Activated naive CD4-positive, alpha-beta T cell treated with anti-CD3 and anti-CD28 coated beads for 36 hours (primary cell): ENCODE data around the gene ANTXRL. TPM values are rescaled to one million over a fixed set of nuclear protein-coding genes. Genes with fewer than 3 reads are reported as not detected.
"Not testable (repeated sequence)": the region's sequence is repeated elsewhere in the genome, so short reads cannot be mapped to it uniquely, and the experiment has no call there.

Experiments used
- CTCF ChIA-PET: fragments of 350-600 bp; sonication (Branson Sonifier 250); formaldehyde crosslinking; loops from one replicate; lab custom pipeline; 2021; ENCODE audit warnings: antibody characterized with exemption; lab: Charles Lee
- DNase-seq: peaks from one replicate; pipeline ENCODE4 v3.0.0-alpha.2; 2020
- H3K27ac Mint-ChIP-seq: one replicate; pipeline ENCODE4 v1.8.0; 2021; ENCODE audit warnings: mild to moderate bottlenecking, mixed read lengths
- H3K27me3 Mint-ChIP-seq: one replicate; pipeline ENCODE4 v1.8.0; 2021; ENCODE audit warnings: low read depth, mixed read lengths
- H3K36me3 Mint-ChIP-seq: one replicate; pipeline ENCODE4 v1.8.0; 2021; ENCODE audit warnings: low read depth, mixed read lengths
- H3K4me1 Mint-ChIP-seq: one replicate; pipeline ENCODE4 v1.8.0; 2021; ENCODE audit warnings: low read depth, mixed read lengths
- H3K4me3 Mint-ChIP-seq: one replicate; pipeline ENCODE4 v1.8.0; 2021; ENCODE audit warnings: mild to moderate bottlenecking, moderate library complexity, mixed read lengths
- H3K9me3 Mint-ChIP-seq: one replicate; pipeline ENCODE4 v1.8.0; 2021; ENCODE audit warnings: mixed read lengths
- intact Hi-C: fragments of 100-400 bp; cut with micrococcal nuclease; formaldehyde crosslinking; loops from one replicate; pipeline ENCODE4 v1.15.1; 2023
- total RNA-seq, 2 experiments: library from RNA; stranded (reverse); gene quantifications; one replicate each; pipeline ENCODE4 v1.2.3, GENCODE V29; 2021

ANTXRL gene
- total RNA-seq, 2 experiments from 2014 or later: not detected

DNA sequence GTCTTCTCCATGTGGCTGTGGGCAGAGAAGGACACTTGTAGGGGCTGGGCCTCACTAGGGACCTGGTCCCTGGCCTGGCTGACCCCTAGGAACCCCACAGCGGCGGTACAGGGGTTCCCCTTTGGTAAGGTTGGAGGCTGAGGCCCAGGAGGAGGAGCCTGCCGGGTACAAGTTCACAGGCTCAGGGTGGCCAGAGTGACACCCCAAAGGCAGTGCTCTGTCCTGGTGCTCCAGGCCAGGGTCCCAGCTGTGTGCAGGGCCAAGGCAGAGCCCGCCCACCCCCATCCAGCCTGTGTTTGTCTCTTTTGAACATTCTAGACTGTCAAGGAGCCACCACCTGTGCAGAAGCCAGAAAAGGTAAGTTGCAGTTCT is 23.3 kb downstream of the ANTXRL start:
- intact Hi-C loops: no loop called here
- Mint-ChIP-seq H3K9me3 (no peaks in the 10 kb centered on the region), H3K27ac (no peak overlapping the region), H3K4me3 (no peak overlapping the region), H3K4me1 (no peaks in the 10 kb centered on the region), H3K27me3 (no peaks in the 10 kb centered on the region), H3K36me3 (no peaks in the 10 kb centered on the region)
- CTCF ChIA-PET: no interaction called here
- no peak for DNase-seq

DNA sequence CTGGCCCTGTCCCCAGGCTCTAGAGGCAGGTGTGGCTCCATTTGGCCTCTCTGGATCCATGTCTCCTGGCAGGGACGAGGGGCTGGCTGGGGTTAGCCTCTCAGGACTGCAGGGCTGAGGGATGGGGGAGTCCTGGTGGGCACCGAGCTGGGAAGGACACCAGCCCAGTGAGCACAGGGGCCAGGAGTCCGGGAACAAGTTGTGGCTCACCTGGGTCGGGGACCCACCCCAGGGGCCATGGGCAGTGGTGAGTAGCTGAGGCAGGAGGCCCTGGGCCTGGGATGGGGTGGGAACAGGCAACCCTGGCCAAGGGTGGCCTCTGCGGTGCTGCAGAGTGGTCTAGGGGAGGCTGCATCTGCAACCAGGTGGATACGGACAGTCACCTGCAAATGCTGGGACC is 24.1 kb downstream of the ANTXRL start:
- CTCF ChIA-PET: no interaction called here
- H3K9me3 Mint-ChIP-seq: no peaks in the 10 kb centered on the region
- H3K4me3 Mint-ChIP-seq: no peak overlapping the region
- no peaks in the 10 kb centered on the region for H3K4me1 Mint-ChIP-seq
- no peaks in the 10 kb centered on the region for H3K36me3 Mint-ChIP-seq
- H3K27me3 Mint-ChIP-seq: no peaks in the 10 kb centered on the region
- DNase-seq: no peak
- intact Hi-C loops: no loop called here
- H3K27ac Mint-ChIP-seq: no peak overlapping the region

DNA sequence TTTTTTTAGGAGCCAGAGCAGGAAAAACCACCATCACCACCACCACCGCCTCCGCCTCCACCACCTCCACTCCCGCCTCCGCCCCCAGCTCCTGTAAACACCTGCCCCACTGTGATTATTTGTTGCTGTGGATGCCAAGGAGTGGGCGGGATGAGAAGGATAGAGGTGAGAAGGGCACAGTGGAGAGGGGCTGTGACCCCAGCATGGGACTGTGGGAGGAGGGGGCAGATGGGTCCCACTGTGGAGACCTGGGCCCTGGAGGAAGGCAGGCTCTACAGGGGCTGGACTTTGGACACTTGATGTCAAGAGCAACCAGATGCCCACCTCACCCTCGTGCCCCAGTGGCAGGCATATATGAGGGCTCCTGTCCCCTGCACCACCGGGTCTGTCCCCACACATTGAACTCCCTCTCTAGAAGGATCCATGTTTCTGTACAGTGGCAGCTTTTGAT is 24.7 kb downstream of the ANTXRL start:
- intact Hi-C loops: no loop called here

DNA sequence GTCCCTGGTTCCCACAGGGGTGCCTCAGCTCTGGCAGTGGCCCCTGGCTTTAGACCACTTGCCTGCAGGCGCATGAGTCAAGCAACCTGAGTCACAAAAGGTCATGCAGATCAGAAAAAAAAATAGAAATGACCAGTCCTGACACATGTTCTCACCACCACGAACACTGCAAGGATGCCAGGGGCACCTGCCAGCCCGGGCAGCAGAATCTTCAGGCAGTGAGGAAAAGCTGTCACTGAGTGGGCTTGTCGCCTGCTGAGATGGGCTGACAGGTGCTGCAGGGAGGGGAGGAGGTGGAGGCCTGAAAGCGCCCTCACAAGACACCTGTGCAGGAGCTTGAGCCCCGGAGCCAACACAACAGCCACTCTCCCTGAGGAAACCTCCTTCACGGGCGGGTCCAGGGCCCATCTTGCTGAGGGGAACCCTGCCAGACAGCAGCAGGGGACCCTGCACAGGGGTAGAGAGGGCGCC is 25.2 kb downstream of the ANTXRL start:
- H3K36me3 Mint-ChIP-seq, H3K27ac Mint-ChIP-seq, H3K27me3 Mint-ChIP-seq, CTCF ChIA-PET, H3K4me1 Mint-ChIP-seq, DNase-seq, intact Hi-C loops, H3K4me3 Mint-ChIP-seq, H3K9me3 Mint-ChIP-seq: not testable (repeated sequence)

More for the DNA sequence above, 24.7 kb downstream of the ANTXRL start:
- no peak overlapping the region for H3K4me3 Mint-ChIP-seq
- no peaks in the 10 kb centered on the region for H3K9me3 Mint-ChIP-seq
- no peak overlapping the region for H3K27ac Mint-ChIP-seq
- CTCF ChIA-PET: no interaction called here
- H3K27me3 Mint-ChIP-seq: no peaks in the 10 kb centered on the region
- DNase-seq: no peak
- no peaks in the 10 kb centered on the region for H3K4me1 Mint-ChIP-seq
- H3K36me3 Mint-ChIP-seq: no peaks in the 10 kb centered on the region

DNA sequence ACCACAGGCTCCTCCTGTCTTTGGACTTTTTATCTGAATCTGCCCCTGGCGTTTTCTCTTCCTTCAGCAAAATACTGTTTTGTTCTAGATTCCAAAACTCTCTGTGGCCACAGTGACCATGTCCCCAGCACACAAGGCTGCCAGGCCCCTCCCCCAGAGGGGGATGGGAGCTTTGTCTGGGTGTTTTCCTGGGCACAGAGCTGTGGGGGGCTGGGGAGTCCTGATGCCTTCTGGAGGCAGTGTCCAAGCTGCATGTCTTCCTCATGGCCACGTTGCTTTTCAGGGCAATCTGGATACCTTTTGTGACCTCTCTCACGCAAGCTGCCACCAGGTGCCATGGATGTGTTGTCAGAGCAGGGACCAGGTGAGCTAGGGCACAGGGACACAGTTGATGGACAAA is 26.2 kb downstream of the ANTXRL start:
- H3K9me3 Mint-ChIP-seq: no peaks in the 10 kb centered on the region

GRCh38 chr10:46314071-46314470 is 27.3 kb downstream of the ANTXRL start:
- intact Hi-C loops: no loop called here
- Mint-ChIP-seq H3K36me3 (no peaks in the 10 kb centered on the region), H3K4me3 (no peak overlapping the region), H3K27me3 (no peaks in the 10 kb centered on the region), H3K27ac (no peak overlapping the region), H3K4me1 (no peaks in the 10 kb centered on the region), H3K9me3 (no peaks in the 10 kb centered on the region)
- no peak for DNase-seq
- CTCF ChIA-PET: no interaction called here

More for the DNA sequence above, 26.2 kb downstream of the ANTXRL start:
- intact Hi-C loops: no loop called here
- no peak overlapping the region for H3K27ac Mint-ChIP-seq
- CTCF ChIA-PET: no interaction called here
- DNase-seq: no peak
- no peaks in the 10 kb centered on the region for H3K36me3 Mint-ChIP-seq
- H3K27me3 Mint-ChIP-seq: no peaks in the 10 kb centered on the region
- no peaks in the 10 kb centered on the region for H3K4me1 Mint-ChIP-seq
- H3K4me3 Mint-ChIP-seq: no peak overlapping the region

- H3K4me3 Mint-ChIP-seq, intact Hi-C loops, H3K27ac Mint-ChIP-seq, H3K36me3 Mint-ChIP-seq, CTCF ChIA-PET, H3K9me3 Mint-ChIP-seq, DNase-seq, H3K27me3 Mint-ChIP-seq, H3K4me1 Mint-ChIP-seq: not testable (repeated sequence)
Observed at GRCh38 chr10:46315071-46315860, 28.5 kb downstream of the ANTXRL start.

- Mint-ChIP-seq H3K27ac (no peak overlapping the region), H3K4me1 (no peaks in the 10 kb centered on the region), H3K36me3 (no peaks in the 10 kb centered on the region), H3K4me3 (no peak overlapping the region), H3K27me3 (no peaks in the 10 kb centered on the region), H3K9me3 (no peaks in the 10 kb centered on the region)
- no peak for DNase-seq
- CTCF ChIA-PET: no interaction called here
- intact Hi-C loops: no loop called here
Observed at GRCh38 chr10:46317370-46317769, 30.6 kb downstream of the ANTXRL start.

GRCh38 chr10:46317889-46318288 is 31.1 kb downstream of the ANTXRL start:
- intact Hi-C loops: no loop called here
- Mint-ChIP-seq H3K36me3 (no peaks in the 10 kb centered on the region), H3K27ac (no peak overlapping the region), H3K4me1 (no peaks in the 10 kb centered on the region), H3K27me3 (no peaks in the 10 kb centered on the region), H3K9me3 (no peaks in the 10 kb centered on the region), H3K4me3 (no peak overlapping the region)
- no peak for DNase-seq
- CTCF ChIA-PET: no interaction called here

GRCh38 chr10:46318799-46319198 is 32.0 kb downstream of the ANTXRL start:
- Mint-ChIP-seq H3K9me3 (no peaks in the 10 kb centered on the region), H3K4me1 (no peaks in the 10 kb centered on the region), H3K4me3 (no peak overlapping the region), H3K27ac (no peak overlapping the region), H3K27me3 (no peaks in the 10 kb centered on the region), H3K36me3 (no peaks in the 10 kb centered on the region)
- intact Hi-C loops: no loop called here
- no peak for DNase-seq
- CTCF ChIA-PET: no interaction called here

- Mint-ChIP-seq H3K4me1 (no peaks in the 10 kb centered on the region), H3K27me3 (no peaks in the 10 kb centered on the region), H3K9me3 (no peaks in the 10 kb centered on the region), H3K4me3 (no peak overlapping the region), H3K36me3 (no peaks in the 10 kb centered on the region), H3K27ac (no peak overlapping the region)
- intact Hi-C loops: no loop called here
- no peak for DNase-seq
- CTCF ChIA-PET: no interaction called here
Observed at GRCh38 chr10:46319389-46319788, 32.6 kb downstream of the ANTXRL start.

DNA sequence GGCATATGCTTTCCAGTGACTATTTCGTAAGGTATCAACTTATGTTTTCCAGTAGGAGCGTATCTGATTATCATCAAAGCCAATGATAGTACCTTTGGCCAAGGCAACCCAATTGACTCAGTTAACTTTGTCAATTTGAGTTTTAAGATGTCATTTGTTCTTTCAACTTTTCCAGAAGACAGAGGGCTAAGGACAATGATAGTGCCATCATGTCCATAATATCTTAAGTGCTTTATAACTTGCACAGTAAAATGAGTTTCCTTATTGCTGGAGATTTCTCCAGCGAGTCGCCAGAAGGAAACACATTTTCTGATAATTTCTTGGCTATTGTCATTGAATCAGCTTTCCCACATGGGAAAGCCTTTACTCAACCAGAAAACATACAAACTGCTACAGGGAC is 35.0 kb downstream of the ANTXRL start:
- Mint-ChIP-seq H3K9me3 (no peaks in the 10 kb centered on the region), H3K27ac (no peak overlapping the region), H3K4me3 (no peak overlapping the region), H3K36me3 (no peaks in the 10 kb centered on the region), H3K4me1 (no peaks in the 10 kb centered on the region), H3K27me3 (no peaks in the 10 kb centered on the region)
- CTCF ChIA-PET: no interaction called here
- no peak for DNase-seq
- intact Hi-C loops: no loop called here

GRCh38 chr10:46323176-46323575 is 36.4 kb downstream of the ANTXRL start:
- CTCF ChIA-PET: interaction anchor here (1.3 to 1.5 kb wide), 2 partner anchors 95 to 97 kb away, joined by 3 to 4 read pairs; no protein-coding TSS in a partner anchor
- Mint-ChIP-seq H3K9me3 (no peaks in the 10 kb centered on the region), H3K27me3 (no peaks in the 10 kb centered on the region), H3K36me3 (no peaks in the 10 kb centered on the region), H3K4me3 (no peak overlapping the region), H3K4me1 (no peaks in the 10 kb centered on the region), H3K27ac (no peak overlapping the region)
- intact Hi-C loops: no loop called here
- no peak for DNase-seq
